OCI-LY7 (cell line): ENCODE data around the gene THRB. TPM values are rescaled to one million over a fixed set of nuclear protein-coding genes. Genes with fewer than 3 reads are reported as not detected.

Source experiments
- BruUV-seq: library from RNA; stranded (reverse); fragments of 400-500 nt; replicated peaks from 2 replicates; lab custom pipeline; 2021; lab: Mats Ljungman, UMichigan
- CTCF ChIA-PET: fragments of 300-600 bp; sonication (Branson Sonifier 250); formaldehyde crosslinking; loops from one replicate; lab custom pipeline; 2022; ENCODE audit warnings: antibody characterized with exemption; ENCODE audit not compliant: unreplicated experiment; lab: Charles Lee
- POLR2A ChIA-PET: fragments of 300-600 bp; sonication (Branson Sonifier 250); formaldehyde crosslinking; loops from one replicate; lab custom pipeline; 2022; ENCODE audit warnings: antibody characterized with exemption; lab: Charles Lee
- DNase-seq: peaks from one replicate; pipeline ENCODE4 v3.0.0-alpha.2; 2015; ENCODE audit warnings: low spot score
- H2AFZ ChIP-seq: fragments of 200-600 bp; sonication (generic), shearing (Covaris generic); 2 replicates; pipeline ENCODE4 v1.6.1; 2014; ENCODE audit warnings: mild to moderate bottlenecking, antibody characterized with exemption, low read length, moderate library complexity
- H3K27ac ChIP-seq: fragments of 200-600 bp; sonication (generic); 2 replicates; pipeline ENCODE4 v1.5.1; 2014; ENCODE audit warnings: mixed run types, low read depth, mild to moderate bottlenecking, moderate library complexity, low read length, inconsistent platforms; ENCODE audit not compliant: poor library complexity, severe bottlenecking
- H3K36me3 ChIP-seq: fragments of 200-600 bp; sonication (generic); 2 replicates; pipeline ENCODE4 v1.6.1; 2014; ENCODE audit warnings: mild to moderate bottlenecking, antibody characterized with exemption, low read length, moderate library complexity, mixed read lengths; ENCODE audit not compliant: insufficient read depth
- H3K4me1 ChIP-seq: fragments of 200-600 bp; sonication (generic); 2 replicates; pipeline ENCODE4 v1.5.1; 2014; ENCODE audit warnings: mild to moderate bottlenecking, low read length; ENCODE audit not compliant: insufficient read depth, poor library complexity, severe bottlenecking
- H3K4me2 ChIP-seq: fragments of 200-600 bp; sonication (generic); 2 replicates; pipeline ENCODE4 v1.6.1; 2014; ENCODE audit warnings: mild to moderate bottlenecking, low read length
- H3K4me3 ChIP-seq: fragments of 200-600 bp; sonication (generic); 2 replicates; pipeline ENCODE4 v1.5.1; 2014; ENCODE audit warnings: mild to moderate bottlenecking, low read depth, low read length; ENCODE audit not compliant: poor library complexity, severe bottlenecking
- H3K79me2 ChIP-seq: fragments of 200-600 bp; sonication (generic); 2 replicates; pipeline ENCODE4 v1.6.1; 2016; ENCODE audit warnings: low read depth, mild to moderate bottlenecking, low read length, moderate library complexity, mixed read lengths; ENCODE audit not compliant: insufficient read depth
- H3K9me2 ChIP-seq: fragments of 200-600 bp; sonication (generic); 2 replicates; pipeline ENCODE4 v1.6.1; 2016; ENCODE audit warnings: mild to moderate bottlenecking, low read length, mixed read lengths; ENCODE audit not compliant: insufficient read depth
- H3K9me3 ChIP-seq: fragments of 200-600 bp; sonication (generic); 2 replicates; pipeline ENCODE4 v1.6.1; 2014; ENCODE audit warnings: mild to moderate bottlenecking, mixed run types, low read length, mixed read lengths
- H4K20me1 ChIP-seq: fragments of 200-600 bp; sonication (generic); 2 replicates; pipeline ENCODE4 v1.6.1; 2014; ENCODE audit warnings: mild to moderate bottlenecking, antibody characterized with exemption, low read length, moderate library complexity, mixed read lengths; ENCODE audit not compliant: insufficient read depth
- CTCF ChIP-seq: fragments of 200-600 bp; sonication (generic); conservative IDR thresholded peaks from 2 replicates; pipeline ENCODE4 v1.5.1; 2014; ENCODE audit warnings: mild to moderate bottlenecking, antibody characterized with exemption, low read length, moderate library complexity, mixed read lengths
- EZH2phosphoT487 ChIP-seq: fragments of 200-600 bp; sonication (generic); IDR thresholded peaks from 2 replicates; pipeline ENCODE4 v1.6.1; 2018; ENCODE audit warnings: low read depth, borderline replicate concordance, mild to moderate bottlenecking, mixed run types, antibody characterized with exemption, low read length, moderate library complexity, mixed read lengths
- intact Hi-C: fragments of 100-400 bp; cut with micrococcal nuclease; formaldehyde crosslinking; loops from one replicate; pipeline ENCODE4 v1.10.0; 2022; ENCODE audit not compliant: unreplicated experiment
- total RNA-seq, 2 experiments: library from RNA; depleted of rRNA in 1 of 2; stranded (reverse); fragments of >200 nt in 1 of 2; shearing (Covaris generic) in 1 of 2; gene quantifications; 2 replicates each; pipeline ENCODE4 v1.2.3, GENCODE V29; 2014 to 2022

The THRB gene
- total RNA-seq, 2 experiments from 2014 or later: not detected

DNA sequence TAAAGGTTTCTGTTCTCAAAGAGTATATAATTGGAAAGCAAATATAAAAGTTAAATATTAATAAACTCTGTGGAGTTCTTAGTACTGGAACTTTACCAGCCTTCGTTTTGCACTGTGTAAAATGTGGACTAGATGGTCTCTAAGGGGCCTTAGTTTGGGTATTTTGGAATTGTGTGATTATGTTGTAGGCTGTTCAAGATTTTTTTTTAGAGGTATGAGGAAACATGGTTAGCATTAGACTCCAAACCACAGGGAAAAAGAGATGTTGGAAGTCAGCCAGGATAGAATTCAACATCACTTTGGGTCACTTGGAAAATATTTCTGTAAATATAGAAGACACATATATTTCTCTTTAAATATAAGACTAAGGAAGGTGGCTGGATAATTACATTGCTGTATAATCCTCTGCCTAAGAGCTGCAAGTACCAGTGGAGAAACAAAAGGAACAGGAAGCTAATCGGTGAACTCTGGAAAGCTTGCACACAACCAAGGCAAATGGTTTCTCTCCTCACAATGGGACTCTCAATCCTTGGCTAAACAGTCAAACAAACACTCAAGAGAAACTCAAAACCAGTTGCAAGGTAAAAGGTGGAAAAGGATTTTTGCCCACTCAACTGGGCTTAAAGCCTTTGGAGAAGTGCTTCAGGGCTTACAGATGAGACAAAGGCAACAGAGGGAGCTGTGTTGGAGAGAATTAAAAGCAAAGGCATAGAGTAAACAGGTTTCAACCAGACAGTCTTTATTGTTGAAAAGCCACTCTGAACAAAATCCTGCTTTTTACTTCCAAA lies 407.8 kb downstream of the THRB start:
- Histone ChIP-seq H2AFZ (no peak overlapping the region), H3K9me2 (no peaks in the 10 kb centered on the region), H3K79me2 (no peaks in the 10 kb centered on the region), H3K27ac (no peak overlapping the region), H3K4me1 (no peaks in the 10 kb centered on the region), H3K9me3 (no peaks in the 10 kb centered on the region), H3K4me2 (no peak overlapping the region), H3K36me3 (no peaks in the 10 kb centered on the region), H4K20me1 (no peaks in the 10 kb centered on the region), H3K4me3 (no peak overlapping the region)
- BruUV-seq: no TSS peak
- TF ChIP-seq EZH2phosphoT487: no peak
- TF ChIP-seq CTCF: no peak
- intact Hi-C loops: loop anchor here (10.0 kb wide), 1 partner anchor 98 kb away; no protein-coding TSS in a partner anchor
- DNase-seq: no peak
- ChIA-PET POLR2A (interaction anchor here (0.6 kb wide), 1 partner anchor 186 kb away, joined by 3 read pairs; no protein-coding TSS in a partner anchor), CTCF (no interaction called here)

DNA sequence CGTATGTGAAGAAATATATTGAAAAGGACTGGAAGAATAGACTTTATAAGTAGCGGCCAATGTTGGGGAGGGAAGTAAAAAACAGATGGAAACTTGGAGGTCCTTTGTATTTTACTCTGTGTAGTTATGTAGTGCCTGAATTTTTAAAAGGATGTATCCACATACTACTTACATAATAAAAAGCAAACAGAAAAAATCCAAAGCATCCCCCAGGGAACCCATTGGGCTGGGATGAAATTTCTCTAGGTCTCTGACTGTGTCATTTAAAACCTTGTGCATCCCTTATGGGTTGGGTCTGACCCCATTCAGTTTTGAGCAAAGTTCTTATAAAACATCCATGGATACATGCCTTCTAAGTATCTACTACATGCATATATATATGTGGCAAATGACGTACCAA lies 408.4 kb downstream of the THRB start:
- BruUV-seq: no TSS peak
- Histone ChIP-seq H3K4me1 (no peaks in the 10 kb centered on the region), H3K27ac (no peak overlapping the region), H3K4me3 (no peak overlapping the region), H3K79me2 (no peaks in the 10 kb centered on the region), H3K4me2 (no peak overlapping the region), H3K9me3 (no peaks in the 10 kb centered on the region), H2AFZ (no peak overlapping the region), H3K9me2 (no peaks in the 10 kb centered on the region), H3K36me3 (no peaks in the 10 kb centered on the region), H4K20me1 (no peaks in the 10 kb centered on the region)
- no peak for DNase-seq
- CTCF ChIA-PET: no interaction called here
- POLR2A ChIA-PET: no interaction called here
- TF ChIP-seq CTCF (no peak), EZH2phosphoT487 (no peak)
- intact Hi-C loops: loop anchor here (10.0 kb wide), 1 partner anchor 99 kb away; no protein-coding TSS in a partner anchor

GRCh38 chr3:24072193-24072592 lies 422.5 kb downstream of the THRB start:
- no peak overlapping the region for H2AFZ ChIP-seq
- H4K20me1 ChIP-seq: no peaks in the 10 kb centered on the region
- DNase-seq: no peak
- intact Hi-C loops: no loop called here
- ChIA-PET CTCF (no interaction called here), POLR2A (no interaction called here)
- H3K4me3 ChIP-seq: no peak overlapping the region
- TF ChIP-seq CTCF (no peak), EZH2phosphoT487 (no peak)
- no peak overlapping the region for H3K4me2 ChIP-seq
- no peaks in the 10 kb centered on the region for H3K36me3 ChIP-seq
- H3K9me3 ChIP-seq: no peaks in the 10 kb centered on the region
- no peaks in the 10 kb centered on the region for H3K4me1 ChIP-seq
- no peaks in the 10 kb centered on the region for H3K79me2 ChIP-seq
- no peaks in the 10 kb centered on the region for H3K9me2 ChIP-seq
- no TSS peak for BruUV-seq
- no peak overlapping the region for H3K27ac ChIP-seq
